ENCODE results near the gene EIF2S1.
"Not testable (repeated sequence)": the region's sequence is repeated elsewhere in the genome, so short reads cannot be mapped to it uniquely, and the experiment has no call there.

The EIF2S1 gene

DNA sequence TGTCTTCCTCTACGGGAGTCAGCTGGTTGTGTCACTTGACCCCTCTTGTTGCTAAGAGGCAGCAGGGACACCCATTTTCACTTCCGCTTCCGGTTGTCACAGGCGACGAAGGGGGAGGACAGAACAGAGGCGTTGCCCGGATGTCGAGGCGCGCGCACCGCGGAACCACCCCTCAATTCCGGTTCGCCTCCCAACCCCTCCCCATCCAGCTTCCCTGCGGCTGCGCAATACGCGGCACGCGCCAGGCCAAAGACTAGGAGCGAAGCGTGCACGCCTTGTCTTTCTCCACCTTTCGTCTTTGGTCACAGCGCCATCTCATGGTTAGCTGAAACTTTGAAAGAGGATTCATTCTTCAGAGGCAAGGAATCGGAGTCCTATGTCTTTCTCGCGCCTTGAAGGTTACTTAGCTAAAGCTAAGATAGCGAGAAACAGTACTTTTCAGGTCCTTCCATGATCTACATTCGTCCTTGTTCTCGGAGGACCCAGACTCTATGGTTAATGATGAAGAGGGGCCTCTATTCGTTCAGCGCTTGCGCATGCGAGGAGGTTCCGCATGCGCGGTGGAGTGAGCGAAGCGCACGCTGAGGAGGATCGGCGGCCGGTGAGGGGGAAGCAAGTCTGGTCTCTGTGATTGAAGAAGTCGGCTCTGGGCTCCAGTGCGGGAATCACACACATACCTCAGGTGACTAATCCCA, at the start of gene EIF2S1, which contains the start of gene ATP6V1D:
EIF2S1 (plus strand) TSS at position 554 of the 695 bp plus-strand sequence. CDS start 4,440 bp downstream, outside the sequence.
ATP6V1D (minus strand) TSS at position 30 of the 695 bp plus-strand sequence. CDS start 106 bp downstream, outside the sequence.
- DNase-seq (ENCODE audit: low read depth in 2 of 2), result peak; percentile 98 to 99

- DNase-seq (ENCODE audit: low read depth in 2 of 2), result no peak
These were observed 48.3 kb upstream of the EIF2S1 start for GRCh38 chr14:67311868-67312267.

GRCh38 chr14:67313153-67313552, 47.0 kb upstream of the EIF2S1 start:
- DNase-seq (ENCODE audit: low read depth in 2 of 2), result no peak

DNA sequence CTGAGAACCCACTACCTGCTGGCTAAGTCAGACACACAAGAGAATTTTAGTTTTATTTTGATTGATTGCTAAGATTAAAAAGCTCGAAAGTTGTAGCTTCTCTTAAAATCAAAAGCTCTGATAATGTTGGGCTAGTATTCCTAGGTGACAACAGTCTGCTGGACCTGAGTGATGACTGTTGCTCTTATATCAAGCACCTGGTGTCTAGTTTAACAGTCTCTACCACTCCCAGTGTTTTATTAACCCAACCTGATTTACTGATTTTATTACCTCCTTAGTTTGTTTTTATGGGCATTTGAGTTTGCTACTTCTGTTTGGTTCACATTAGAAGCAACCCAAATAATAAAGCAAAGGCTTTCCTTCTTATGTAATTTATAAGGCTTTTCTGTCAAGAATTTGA, 42.3 kb upstream of the EIF2S1 start:
- no peak for DNase-seq (ENCODE audit: low read depth in 2 of 2)

DNA sequence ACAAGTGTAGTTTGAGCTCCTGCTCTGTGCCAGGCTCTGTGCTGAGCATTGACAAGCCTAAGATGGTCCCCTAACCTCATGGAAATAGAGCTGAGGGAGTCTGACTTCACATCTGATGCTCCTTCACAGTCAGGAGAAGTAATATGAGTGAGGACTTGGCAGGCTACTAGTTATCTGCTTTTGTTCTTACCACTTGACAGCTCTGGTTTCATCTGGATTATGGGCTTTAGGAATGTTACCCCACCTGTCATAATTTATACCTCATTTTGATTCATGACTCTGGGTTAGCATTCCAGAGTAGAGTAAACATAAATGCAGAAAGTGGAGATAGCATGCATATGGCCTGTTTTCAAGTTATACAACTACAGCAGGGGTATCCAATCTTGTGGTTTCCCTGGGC, 41.0 kb upstream of the EIF2S1 start:
- DNase-seq (ENCODE audit: low read depth in 2 of 2), result no peak

DNA sequence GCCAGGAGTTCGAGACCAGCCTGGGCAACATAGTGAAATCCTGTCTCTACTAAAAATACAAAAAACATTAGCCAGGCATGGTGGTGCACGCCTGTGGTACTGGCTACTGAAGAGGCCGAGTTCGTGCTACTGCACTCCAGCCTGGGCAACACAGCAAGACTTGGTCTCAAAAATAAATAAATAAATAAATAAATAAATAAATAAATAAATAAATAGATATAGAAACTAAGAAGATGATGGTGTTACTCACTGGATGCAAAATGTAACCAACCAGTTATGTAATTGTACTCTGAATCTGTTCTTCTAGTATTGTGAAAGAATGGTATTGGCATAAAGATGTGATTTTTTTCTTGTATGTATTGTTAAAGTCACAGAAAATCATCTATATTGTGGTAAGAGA, 30.5 kb upstream of the EIF2S1 start:
- DNase-seq (ENCODE audit: low read depth in 2 of 2), result not testable (repeated sequence)

GRCh38 chr14:67331368-67332125, 28.6 kb upstream of the EIF2S1 start:
- no peak for DNase-seq (ENCODE audit: low read depth in 2 of 2)

DNA sequence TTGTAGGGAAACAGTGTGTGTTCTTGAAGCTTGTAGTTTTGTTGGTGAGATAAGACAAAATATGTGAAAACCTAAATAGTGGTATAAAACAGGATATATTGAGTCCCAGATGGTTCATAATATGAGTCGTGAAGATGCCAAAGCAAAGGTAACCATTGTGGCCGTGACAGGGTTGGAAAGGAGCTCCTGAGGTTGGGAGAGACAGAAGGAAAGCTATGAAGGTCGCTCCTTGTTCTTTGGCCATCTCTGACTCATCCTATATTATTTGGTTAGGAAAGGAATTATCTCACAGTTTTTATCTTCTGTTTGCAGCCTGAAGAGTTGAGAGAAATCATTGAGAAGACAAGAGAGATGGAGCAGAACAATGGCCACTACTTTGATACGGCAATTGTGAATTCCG, 27.7 kb upstream of the EIF2S1 start:
- no peak for DNase-seq (ENCODE audit: low read depth in 2 of 2)

- no peak for DNase-seq (ENCODE audit: low read depth in 2 of 2)
These were observed 24.3 kb upstream of the EIF2S1 start for GRCh38 chr14:67335781-67336180.

- DNase-seq (ENCODE audit: low read depth in 2 of 2), result not testable (repeated sequence)
These were observed 18.9 kb upstream of the EIF2S1 start for GRCh38 chr14:67341231-67341630.

DNA sequence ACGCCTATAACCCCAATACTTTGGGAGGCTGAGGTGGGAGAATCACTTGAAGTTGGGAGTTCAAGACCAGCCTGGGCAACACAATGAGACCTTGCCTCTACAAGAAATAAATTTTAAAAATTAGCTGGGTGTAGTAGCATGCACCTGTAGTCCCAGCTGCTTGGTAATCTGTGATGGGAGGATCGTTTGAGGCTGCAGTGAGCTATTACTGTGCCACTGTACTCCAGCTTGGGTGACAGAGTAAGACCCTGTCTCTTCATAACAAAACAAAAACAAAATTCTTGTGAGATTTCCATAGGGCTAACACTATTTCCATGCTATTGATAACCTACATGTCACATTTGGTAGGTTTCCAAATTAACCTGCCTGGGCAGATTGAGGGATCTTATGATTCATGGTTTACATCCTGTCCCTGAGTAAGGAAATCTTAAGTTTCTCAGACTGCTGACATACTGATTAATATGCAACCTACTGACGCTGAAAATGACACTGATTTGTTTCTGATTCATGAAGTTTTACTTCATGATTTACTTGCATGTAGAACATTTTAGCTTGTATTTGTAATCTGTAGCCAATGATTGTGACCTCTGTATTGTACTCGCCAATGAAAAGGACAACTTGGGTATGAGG, 16.4 kb upstream of the EIF2S1 start:
- DNase-seq (ENCODE audit: low read depth in 2 of 2), result no peak

GRCh38 chr14:67345583-67345982, 14.5 kb upstream of the EIF2S1 start:
- no peak for DNase-seq (ENCODE audit: low read depth in 2 of 2)

- DNase-seq (ENCODE audit: low read depth in 2 of 2), result no peak
These were observed 8.1 kb upstream of the EIF2S1 start for GRCh38 chr14:67352055-67352454.

DNA sequence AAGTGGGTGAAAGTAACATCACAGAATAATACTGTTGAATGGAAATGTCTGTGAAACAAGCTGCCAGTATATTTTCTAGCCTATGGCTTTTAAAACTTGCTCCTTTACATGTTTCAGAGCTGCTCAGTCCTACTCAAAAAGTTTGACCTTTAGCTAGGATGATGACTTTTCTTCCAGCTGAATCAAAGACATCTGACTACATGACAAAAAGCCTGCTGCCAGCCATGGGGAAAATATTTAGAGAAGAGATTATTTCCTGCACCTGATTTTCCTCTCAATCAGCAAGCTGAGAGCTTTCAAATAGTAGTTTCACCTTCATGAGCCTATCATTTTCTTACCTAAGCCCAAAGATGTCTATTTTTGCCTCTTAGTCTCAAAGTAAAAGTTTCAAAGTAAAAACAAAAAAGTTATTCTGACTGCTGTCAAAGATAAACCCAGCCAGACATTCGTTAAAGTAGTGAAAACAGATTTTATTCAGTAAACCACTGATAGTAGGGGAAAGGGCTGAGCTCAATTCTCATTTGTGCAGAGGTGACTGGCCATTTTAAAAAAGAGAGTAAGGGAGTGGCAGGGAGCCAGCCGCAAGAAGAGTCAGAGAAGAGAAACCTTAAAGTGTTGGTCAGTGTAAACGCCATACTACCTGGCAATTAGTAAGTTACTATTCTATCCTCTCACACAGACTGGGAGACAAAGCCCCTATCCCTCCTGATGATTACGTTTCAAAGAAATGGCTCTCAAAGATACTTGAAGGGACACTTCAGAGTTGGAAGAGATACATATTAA, 2.8 kb upstream of the EIF2S1 start:
- DNase-seq (ENCODE audit: low read depth in 2 of 2), result no peak

GRCh38 chr14:67357969-67358354, 2.2 kb upstream of the EIF2S1 start:
- no peak for DNase-seq (ENCODE audit: low read depth in 2 of 2)

- DNase-seq (ENCODE audit: low read depth in 2 of 2), result no peak
These were observed 979 bp upstream of the EIF2S1 start for GRCh38 chr14:67358924-67359774.

DNA sequence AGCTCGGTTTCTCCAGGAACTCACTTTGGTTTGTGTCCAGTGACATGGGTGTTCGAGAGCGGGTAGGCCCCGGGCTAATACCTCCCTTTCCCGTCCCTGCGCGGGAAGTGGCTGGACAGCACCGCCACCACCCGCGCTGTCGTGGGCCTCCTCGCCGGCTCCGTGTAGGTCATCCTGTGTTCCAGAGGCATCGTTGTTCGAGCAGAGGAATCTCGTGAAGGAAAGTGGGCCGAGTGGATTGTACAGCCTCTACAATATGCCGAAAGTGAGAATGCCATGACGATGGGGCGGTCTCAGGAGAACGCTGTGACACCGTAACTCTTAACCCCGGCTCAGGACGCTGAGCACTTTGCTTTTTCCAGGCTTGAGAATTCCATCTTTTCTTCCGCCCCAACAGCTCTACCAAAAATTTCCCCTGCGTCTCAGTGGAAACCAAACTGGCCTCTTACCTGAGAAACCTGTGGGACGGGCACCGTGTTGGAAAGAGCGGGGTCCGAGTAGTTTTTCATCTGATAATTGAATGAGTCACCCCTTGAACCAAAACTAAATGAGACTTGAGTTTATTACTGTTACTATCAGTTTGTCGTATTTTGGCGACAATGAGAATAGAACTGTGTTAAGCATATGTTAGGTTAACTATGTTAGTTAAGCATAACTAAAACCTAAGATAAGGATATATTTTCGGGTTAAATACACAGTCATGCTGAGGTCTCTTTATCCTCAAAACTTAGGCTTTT, 510 bp downstream of the EIF2S1 start:
- DNase-seq (ENCODE audit: low read depth in 2 of 2), result no peak

- no peak for DNase-seq (ENCODE audit: low read depth in 2 of 2)
These were observed 5.3 kb downstream of the EIF2S1 start for GRCh38 chr14:67365476-67365875.

DNA sequence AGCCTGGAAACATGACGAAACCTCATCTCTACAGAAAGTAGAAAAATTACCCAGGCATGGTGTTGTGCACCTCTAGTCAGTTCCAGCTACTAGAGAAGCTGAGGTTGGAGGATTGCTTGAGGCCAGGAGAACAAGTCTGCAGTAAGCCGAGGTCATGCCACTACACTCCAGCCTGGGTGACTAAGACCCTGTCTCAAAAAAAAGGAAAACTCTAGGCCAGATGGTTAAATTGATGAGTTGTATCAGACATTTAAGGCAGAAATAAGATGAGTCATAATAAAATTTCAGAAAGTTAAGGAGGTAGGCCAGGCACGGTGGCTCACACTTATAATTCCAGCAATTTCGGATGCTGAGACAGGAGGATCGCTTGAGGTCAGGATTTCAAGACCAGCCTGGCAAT, 10.7 kb downstream of the EIF2S1 start:
- no peak for DNase-seq (ENCODE audit: low read depth in 2 of 2)
